Measurements from ENCODE around the gene SERPINB4. TPM values are rescaled to one million over a fixed set of nuclear protein-coding genes. Genes with fewer than 3 reads are reported as not detected.

The SERPINB4 gene
- total RNA-seq, 2 experiments from 2014 or later, result not detected

DNA sequence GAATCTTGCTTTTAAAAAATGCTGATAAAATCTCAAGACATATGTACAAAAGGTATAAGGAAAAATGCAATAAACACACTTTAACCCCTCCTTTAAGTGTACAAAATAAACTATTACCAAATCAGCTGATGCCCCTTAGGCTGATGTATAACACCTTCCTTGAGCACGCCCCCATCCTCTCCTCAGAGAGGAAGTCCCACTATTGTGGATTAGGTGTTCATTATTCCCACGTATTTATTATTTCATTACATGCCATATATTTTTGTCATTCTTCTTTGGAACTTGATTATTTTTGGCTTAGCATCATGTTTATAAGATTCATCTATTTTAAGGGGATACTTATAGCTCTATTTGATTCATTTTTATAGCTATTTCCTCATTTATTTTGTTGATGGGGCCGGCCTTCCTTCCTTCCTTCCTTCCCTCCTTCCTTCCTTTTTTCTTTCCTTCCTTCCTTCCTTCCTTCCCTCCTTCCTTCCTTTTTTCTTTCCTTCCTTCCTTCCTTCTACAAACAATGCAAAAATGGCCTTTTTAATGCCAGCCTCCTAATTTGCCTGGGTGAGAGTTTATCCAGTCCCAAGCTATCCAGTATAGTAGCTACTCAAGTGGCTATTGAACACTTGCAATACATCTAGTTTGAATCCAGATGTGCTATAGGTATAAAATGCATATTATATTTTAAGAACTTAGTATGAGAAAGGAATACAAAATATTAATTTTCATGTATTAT, 52.9 kb downstream of the SERPINB4 start:
- TF ChIP-seq, protein P1, sequence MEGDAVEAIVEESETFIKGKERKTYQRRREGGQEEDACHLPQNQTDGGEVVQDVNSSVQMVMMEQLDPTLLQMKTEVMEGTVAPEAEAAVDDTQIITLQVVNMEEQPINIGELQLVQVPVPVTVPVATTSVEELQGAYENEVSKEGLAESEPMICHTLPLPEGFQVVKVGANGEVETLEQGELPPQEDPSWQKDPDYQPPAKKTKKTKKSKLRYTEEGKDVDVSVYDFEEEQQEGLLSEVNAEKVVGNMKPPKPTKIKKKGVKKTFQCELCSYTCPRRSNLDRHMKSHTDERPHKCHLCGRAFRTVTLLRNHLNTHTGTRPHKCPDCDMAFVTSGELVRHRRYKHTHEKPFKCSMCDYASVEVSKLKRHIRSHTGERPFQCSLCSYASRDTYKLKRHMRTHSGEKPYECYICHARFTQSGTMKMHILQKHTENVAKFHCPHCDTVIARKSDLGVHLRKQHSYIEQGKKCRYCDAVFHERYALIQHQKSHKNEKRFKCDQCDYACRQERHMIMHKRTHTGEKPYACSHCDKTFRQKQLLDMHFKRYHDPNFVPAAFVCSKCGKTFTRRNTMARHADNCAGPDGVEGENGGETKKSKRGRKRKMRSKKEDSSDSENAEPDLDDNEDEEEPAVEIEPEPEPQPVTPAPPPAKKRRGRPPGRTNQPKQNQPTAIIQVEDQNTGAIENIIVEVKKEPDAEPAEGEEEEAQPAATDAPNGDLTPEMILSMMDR (IDR thresholded peaks at IDR 0.05), result no peak
- POLR2A ChIA-PET, result no interaction called here
- CTCF ChIA-PET, result no interaction called here
- Mint-ChIP-seq H3K36me3 (ENCODE audit: low read depth) (no peaks in the 10 kb centered on the region), H3K27ac (no peak overlapping the region), H3K9me3 (no peaks in the 10 kb centered on the region), H3K4me3 (no peak overlapping the region), H3K27me3 (peaks cover 4% of the 10 kb centered on the region), H3K4me1 (ENCODE audit: low read depth) (no peaks in the 10 kb centered on the region)
- Histone ChIP-seq H3K4me1 (ENCODE audit: insufficient read depth, low read length) (no peaks in the 10 kb centered on the region), H3K36me3 (ENCODE audit: insufficient read depth, low read length) (no peaks in the 10 kb centered on the region), H3K4me3 (ENCODE audit: low read length) (no peak overlapping the region), H3K9me3 (ENCODE audit: control insufficient read depth in 1 of 2, insufficient read depth in 1 of 2, low read length in 2 of 2) (no peaks in the 10 kb centered on the region), H3K27me3 (ENCODE audit: control insufficient read depth in 1 of 2, insufficient read depth in 2 of 2, low read length in 2 of 2) (peaks cover 0 to 2% of the 10 kb centered on the region in 2 experiments), H3K27ac (ENCODE audit: low read depth in 1 of 2, low read length in 2 of 2) (no peak overlapping the region)
- DNase-seq, result no peak
- ATAC-seq (ENCODE audit: poor library complexity), result no peak
- intact Hi-C loops (cut with DNase I, micrococcal nuclease), result no loop called here

DNA sequence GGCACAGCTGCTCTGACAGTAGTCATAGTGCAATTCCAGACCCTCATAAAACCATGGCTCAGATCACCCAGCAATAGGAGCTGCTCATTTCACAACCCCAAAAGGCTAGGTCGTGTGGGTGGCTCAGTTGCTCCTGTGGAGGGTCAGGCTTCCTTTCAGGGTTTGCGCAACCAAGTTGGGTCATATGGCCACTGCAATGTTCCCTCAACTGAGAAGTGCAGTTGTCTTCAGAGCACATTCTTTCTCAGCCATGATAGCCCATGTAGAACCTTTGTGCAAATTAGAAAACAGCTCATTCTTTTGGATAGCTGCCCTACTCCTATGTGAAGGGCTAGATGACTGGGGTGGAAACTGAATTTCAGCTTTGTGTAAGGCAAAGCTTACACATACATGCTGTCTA, 53.7 kb downstream of the SERPINB4 start:
- no peak overlapping the region for H3K4me3 Mint-ChIP-seq
- H3K27me3 Mint-ChIP-seq, result peaks cover 10% of the 10 kb centered on the region
- Histone ChIP-seq H3K4me3 (ENCODE audit: low read length) (no peak overlapping the region), H3K27ac (ENCODE audit: low read depth in 1 of 2, low read length in 2 of 2) (no peak overlapping the region), H3K4me1 (ENCODE audit: insufficient read depth, low read length) (no peaks in the 10 kb centered on the region), H3K9me3 (ENCODE audit: control insufficient read depth in 1 of 2, insufficient read depth in 1 of 2, low read length in 2 of 2) (no peaks in the 10 kb centered on the region), H3K27me3 (ENCODE audit: control insufficient read depth in 1 of 2, insufficient read depth in 2 of 2, low read length in 2 of 2) (peaks cover 0 to 7% of the 10 kb centered on the region in 2 experiments), H3K36me3 (ENCODE audit: insufficient read depth, low read length) (no peaks in the 10 kb centered on the region)
- ATAC-seq (ENCODE audit: poor library complexity), result no peak
- intact Hi-C loops (cut with DNase I, micrococcal nuclease), result no loop called here
- CTCF ChIA-PET, result no interaction called here
- TF ChIP-seq, protein P1 (IDR thresholded peaks at IDR 0.05), result no peak
- no peaks in the 10 kb centered on the region for H3K9me3 Mint-ChIP-seq
- H3K27ac Mint-ChIP-seq, result no peak overlapping the region
- POLR2A ChIA-PET, result no interaction called here
- no peaks in the 10 kb centered on the region for H3K36me3 Mint-ChIP-seq (ENCODE audit: low read depth)
- peak in 2 of 14 experiments; percentile 10 to 27 for DNase-seq
- no peaks in the 10 kb centered on the region for H3K4me1 Mint-ChIP-seq (ENCODE audit: low read depth)

DNA sequence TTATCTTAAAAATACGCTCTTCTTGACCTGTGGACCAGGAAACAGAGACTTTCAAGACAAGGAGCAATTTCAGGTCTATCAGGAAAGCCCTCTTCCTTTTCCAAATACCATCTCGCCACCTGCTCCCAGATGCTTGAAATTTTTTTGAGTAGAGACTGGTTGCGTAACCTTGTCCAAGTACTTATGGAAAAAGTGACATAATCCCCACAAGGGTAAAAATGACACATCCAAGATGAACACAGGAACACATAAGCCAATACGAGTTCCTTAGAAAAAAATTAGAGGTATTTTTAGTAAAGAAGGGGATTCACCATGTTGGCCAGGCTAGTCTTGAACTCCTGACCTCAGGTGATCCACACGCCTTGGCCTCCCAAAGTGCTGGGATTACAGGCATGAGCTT, 55.1 kb downstream of the SERPINB4 start:
- peaks cover 20% of the 10 kb centered on the region for H3K27me3 Mint-ChIP-seq

More for the DNA sequence above, 55.1 kb downstream of the SERPINB4 start:
- ChIA-PET CTCF (no interaction called here), POLR2A (no interaction called here)
- intact Hi-C loops (cut with DNase I, micrococcal nuclease), result no loop called here
- no peak overlapping the region for H3K27ac ChIP-seq (ENCODE audit: low read depth in 1 of 2, low read length in 2 of 2)
- no peak overlapping the region for H3K4me3 Mint-ChIP-seq
- H3K4me1 Mint-ChIP-seq (ENCODE audit: low read depth), result no peaks in the 10 kb centered on the region
- H3K27me3 ChIP-seq (ENCODE audit: control insufficient read depth in 1 of 2, insufficient read depth in 2 of 2, low read length in 2 of 2), result peaks cover 0 to 7% of the 10 kb centered on the region in 2 experiments
- no peak for ATAC-seq (ENCODE audit: poor library complexity)
- H3K9me3 Mint-ChIP-seq, result no peaks in the 10 kb centered on the region
- no peak for DNase-seq
- no peaks in the 10 kb centered on the region for H3K36me3 Mint-ChIP-seq (ENCODE audit: low read depth)
- no peaks in the 10 kb centered on the region for H3K36me3 ChIP-seq (ENCODE audit: insufficient read depth, low read length)
- TF ChIP-seq, protein P1 (IDR thresholded peaks at IDR 0.05), result no peak
- H3K9me3 ChIP-seq (ENCODE audit: control insufficient read depth in 1 of 2, insufficient read depth in 1 of 2, low read length in 2 of 2), result no peaks in the 10 kb centered on the region
- no peak overlapping the region for H3K4me3 ChIP-seq (ENCODE audit: low read length)
- H3K27ac Mint-ChIP-seq, result no peak overlapping the region
- H3K4me1 ChIP-seq (ENCODE audit: insufficient read depth, low read length), result no peaks in the 10 kb centered on the region

Other genes with a start within 250 kb of the SERPINB4 start
- 10 to 100 TPM; 46.0 to 50.8 TPM for gene VPS4B, start 221.8 kb downstream of the SERPINB4 start, total RNA-seq
- not detected for gene SERPINB5, start 167.3 kb downstream of the SERPINB4 start, total RNA-seq
- not detected for gene SERPINB12, start 101.9 kb downstream of the SERPINB4 start, total RNA-seq
- gene SERPINB13, start 56.9 kb downstream of the SERPINB4 start, total RNA-seq, result not detected
- gene SERPINB3, start 17.6 kb upstream of the SERPINB4 start, total RNA-seq, result not detected
- not detected for gene SERPINB11, start 58.7 kb upstream of the SERPINB4 start, total RNA-seq
- not detected for gene SERPINB7, start 131.2 kb upstream of the SERPINB4 start, total RNA-seq
- gene SERPINB2, start 243.4 kb upstream of the SERPINB4 start, total RNA-seq, result under 1 TPM in 1 of 2 experiments, not detected in 1; 0.25 TPM

All from CD4-positive, alpha-beta T cell (primary cell).